ENCODE measurements around the gene CLK2. TPM values are rescaled to one million over a fixed set of nuclear protein-coding genes. Genes with fewer than 3 reads are reported as not detected.

Gene CLK2
- total RNA-seq, 1 donor from 2014 or later: 51.2 TPM

DNA sequence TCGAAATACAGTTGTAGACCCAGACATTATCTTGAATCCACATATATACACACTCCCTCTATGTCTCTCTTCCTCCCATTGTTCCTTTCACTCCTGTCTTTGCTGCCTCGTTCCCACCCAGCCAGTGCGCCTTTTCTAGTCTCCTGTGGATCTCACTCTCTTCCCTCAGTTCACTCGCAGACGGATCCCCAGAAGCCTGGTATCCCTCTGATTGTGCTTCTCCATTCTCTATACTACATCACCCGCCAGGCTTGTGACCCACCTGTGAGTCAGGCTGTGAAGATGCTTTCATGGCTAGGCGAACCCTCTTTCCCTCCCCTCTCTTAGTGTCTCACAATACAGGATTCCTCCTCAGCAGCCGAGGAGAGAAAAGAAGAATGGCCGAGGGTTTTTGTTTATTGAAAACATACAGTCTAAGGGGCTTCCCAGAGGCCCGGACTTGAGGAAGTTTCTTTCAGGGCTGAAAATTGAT lies 5.4 kb upstream of the CLK2 start:
- no peaks in the 10 kb centered on the region for H3K36me3 ChIP-seq
- H3K4me1 ChIP-seq: peaks cover 15% of the 10 kb centered on the region
- no peak overlapping the region for H3K4me3 ChIP-seq
- H3K9me3 ChIP-seq: no peaks in the 10 kb centered on the region
- H3K27me3 ChIP-seq: no peaks in the 10 kb centered on the region
- ATAC-seq (no peak), DNase-seq (no peak)
- H3K27ac ChIP-seq: no peak overlapping the region
- TF ChIP-seq, protein P1, sequence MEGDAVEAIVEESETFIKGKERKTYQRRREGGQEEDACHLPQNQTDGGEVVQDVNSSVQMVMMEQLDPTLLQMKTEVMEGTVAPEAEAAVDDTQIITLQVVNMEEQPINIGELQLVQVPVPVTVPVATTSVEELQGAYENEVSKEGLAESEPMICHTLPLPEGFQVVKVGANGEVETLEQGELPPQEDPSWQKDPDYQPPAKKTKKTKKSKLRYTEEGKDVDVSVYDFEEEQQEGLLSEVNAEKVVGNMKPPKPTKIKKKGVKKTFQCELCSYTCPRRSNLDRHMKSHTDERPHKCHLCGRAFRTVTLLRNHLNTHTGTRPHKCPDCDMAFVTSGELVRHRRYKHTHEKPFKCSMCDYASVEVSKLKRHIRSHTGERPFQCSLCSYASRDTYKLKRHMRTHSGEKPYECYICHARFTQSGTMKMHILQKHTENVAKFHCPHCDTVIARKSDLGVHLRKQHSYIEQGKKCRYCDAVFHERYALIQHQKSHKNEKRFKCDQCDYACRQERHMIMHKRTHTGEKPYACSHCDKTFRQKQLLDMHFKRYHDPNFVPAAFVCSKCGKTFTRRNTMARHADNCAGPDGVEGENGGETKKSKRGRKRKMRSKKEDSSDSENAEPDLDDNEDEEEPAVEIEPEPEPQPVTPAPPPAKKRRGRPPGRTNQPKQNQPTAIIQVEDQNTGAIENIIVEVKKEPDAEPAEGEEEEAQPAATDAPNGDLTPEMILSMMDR (IDR thresholded peaks at IDR 0.05): no peak
- intact Hi-C loops (cut with DNase I): no loop called here

DNA sequence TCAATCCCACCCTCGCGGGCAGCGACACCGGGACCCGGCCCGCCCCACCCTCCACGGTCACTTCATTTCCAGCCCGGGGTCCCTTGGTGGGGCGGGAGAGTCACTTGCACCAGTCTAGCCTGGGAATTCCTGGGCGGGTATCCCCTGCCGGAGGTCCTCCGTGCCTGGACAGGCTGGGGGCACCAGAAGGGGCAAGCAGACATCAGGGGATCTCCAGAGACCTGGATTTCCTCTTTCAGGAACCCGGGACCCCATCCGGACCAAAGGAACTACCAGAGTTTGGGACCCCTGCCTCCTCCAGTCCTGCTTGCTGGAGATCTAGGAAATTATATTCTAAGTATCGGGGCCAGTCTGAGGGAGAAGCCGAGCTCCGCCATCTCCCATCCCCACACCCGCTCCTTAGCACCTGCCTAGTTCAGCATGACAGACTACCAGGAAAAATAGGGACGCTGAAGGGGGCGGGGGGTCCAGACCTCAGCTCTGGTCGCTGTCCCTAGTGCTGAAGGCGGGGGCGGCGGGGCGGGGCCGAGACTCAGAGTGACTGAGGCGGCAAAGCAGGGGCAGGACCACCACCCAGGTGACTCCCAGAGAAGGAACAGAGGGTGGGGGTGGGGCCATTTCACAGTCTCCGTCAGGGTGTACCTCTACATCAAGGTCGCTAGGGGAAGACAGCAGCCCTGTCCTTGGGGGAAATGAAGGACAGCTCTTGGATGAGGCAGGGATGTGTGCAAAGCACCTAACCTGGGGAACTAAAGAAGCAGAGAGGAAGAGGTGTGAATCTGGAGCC lies 4.8 kb upstream of the CLK2 start:
- Histone ChIP-seq H3K9me3 (no peaks in the 10 kb centered on the region), H3K36me3 (no peaks in the 10 kb centered on the region), H3K27me3 (no peaks in the 10 kb centered on the region), H3K27ac (no peak overlapping the region), H3K4me1 (peaks cover 16% of the 10 kb centered on the region), H3K4me3 (peak overlapping the region; percentile 79)
- TF ChIP-seq, protein P1 (IDR thresholded peaks at IDR 0.05): peak; percentile 29
- DNase-seq: peak; percentile 79
- peak; percentile 2 for ATAC-seq
- intact Hi-C loops (cut with DNase I): no loop called here

DNA sequence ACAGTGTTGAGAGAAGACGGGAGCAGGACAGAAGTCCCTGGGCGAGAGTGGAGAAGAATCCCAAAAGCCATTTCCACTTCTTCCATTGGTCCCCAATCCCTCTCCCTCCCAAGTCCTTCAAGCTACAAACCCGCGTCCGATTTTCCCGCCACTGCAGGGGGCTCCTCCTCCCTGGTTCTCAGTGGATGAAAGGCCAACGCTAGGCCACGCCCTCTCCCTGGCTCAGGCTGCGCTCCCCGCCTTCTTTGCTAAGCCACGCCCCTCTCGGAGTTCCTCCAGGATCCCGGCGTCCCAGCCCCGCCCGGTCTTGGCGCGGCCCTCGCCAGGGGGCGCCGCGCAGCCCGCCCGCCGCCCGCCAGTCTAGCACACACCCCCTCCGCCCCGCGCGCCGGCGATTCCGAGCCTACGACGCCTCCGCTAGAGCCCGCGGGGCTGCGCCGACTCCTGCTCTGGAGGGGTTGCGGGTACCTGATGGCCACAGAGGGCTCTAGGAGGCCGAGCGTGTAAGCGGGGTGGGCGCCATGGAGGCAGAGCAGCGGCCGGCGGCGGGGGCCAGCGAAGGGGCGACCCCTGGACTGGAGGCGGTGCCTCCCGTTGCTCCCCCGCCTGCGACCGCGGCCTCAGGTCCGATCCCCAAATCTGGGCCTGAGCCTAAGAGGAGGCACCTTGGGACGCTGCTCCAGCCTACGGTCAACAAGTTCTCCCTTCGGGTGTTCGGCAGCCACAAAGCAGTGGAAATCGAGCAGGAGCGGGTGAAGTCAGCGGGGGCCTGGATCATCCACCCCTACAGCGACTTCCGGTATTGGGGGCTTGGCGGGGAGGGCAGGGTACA lies 4.0 kb upstream of the CLK2 start, which contains the start of gene HCN3:
Gene HCN3, plus strand, starts transcription at position 394 of the 832 bp plus-strand sequence. Its CDS starts 128 bp downstream, at position 522.
- TF ChIP-seq, protein P1 (IDR thresholded peaks at IDR 0.05): peak; percentile 73
- no peaks in the 10 kb centered on the region for H3K36me3 ChIP-seq
- ATAC-seq (peak; percentile 93), DNase-seq (peak; percentile 99)
- peak within 1 kb of the TSS; percentile 51 for H3K27ac ChIP-seq
- no peaks in the 10 kb centered on the region for H3K27me3 ChIP-seq
- intact Hi-C loops (cut with DNase I): no loop called here
- H3K4me3 ChIP-seq: peak within 1 kb of the TSS; percentile 79
- H3K4me1 ChIP-seq: peaks cover 18% of the 10 kb centered on the region
- no peaks in the 10 kb centered on the region for H3K9me3 ChIP-seq

DNA sequence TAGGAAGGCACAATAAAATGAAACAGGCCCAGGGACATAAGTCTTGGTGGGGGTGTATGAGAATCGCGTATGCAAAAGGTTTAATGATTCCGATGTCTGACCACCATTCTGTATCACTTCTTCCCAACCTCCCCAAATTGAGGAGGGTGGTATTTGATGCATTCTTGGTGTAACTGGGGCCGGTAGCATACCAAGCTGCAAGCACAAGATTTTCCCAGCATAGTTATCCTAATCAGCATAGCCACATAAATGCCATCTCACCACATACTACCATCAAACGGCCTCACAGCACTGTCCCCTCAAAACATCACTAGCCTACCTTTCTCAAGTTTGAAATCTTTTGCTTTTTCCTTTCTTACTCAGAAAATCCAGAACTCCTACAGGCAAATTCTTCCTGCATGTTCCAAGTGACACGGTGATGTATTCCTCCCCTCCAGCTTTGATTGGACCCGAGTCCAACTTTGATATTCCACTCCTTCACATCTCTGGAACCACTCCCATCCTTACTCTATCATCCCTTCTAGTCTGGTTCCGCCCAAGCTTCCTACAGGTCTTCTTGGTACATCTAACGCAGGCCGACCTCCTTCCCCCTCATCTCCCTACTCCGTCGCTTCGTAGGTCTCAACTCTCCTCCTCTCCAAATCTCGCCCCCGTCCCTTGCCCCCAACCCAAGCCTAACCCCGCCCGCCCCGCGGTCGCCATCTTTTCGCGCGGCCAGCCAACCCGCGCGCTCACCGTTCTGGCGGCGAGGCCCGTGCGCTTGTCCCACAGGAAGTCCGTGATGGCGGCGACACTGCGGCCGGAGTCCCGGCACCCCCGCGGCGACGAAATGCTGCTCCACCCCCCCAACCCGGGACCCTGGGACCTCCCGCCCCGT lies 600 bp downstream of the CLK2 start:
- intact Hi-C loops (cut with DNase I): no loop called here
- peak overlapping the region; percentile 90 for H3K27ac ChIP-seq
- no peaks in the 10 kb centered on the region for H3K27me3 ChIP-seq
- H3K9me3 ChIP-seq: no peaks in the 10 kb centered on the region
- DNase-seq: no peak
- peaks cover 38% of the 10 kb centered on the region for H3K36me3 ChIP-seq
- TF ChIP-seq, protein P1 (IDR thresholded peaks at IDR 0.05): no peak
- H3K4me1 ChIP-seq: peaks cover 20% of the 10 kb centered on the region
- peak overlapping the region; percentile 68 for H3K4me3 ChIP-seq
- ATAC-seq: peak; percentile 60

DNA sequence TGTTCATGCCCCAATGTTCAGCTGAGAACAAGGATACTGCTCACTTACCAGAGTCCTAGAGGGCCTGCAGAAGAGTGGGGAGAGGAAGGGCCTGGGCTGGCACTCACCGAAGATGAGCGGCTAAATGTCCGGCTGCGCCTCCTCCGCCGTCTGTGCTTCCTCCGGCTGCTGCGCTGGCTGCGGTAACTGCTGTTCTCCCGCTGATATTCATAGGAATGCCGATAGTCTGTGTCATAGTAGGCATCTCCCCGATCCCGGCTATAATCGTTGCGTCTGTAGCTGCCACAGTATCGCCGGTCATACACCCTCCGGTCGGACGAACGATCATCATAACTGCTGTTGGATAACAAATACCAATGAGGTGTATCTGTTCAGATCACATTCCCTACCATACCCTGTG lies 3.9 kb downstream of the CLK2 start:
- intact Hi-C loops (cut with DNase I): no loop called here
- no peaks in the 10 kb centered on the region for H3K27me3 ChIP-seq
- H3K27ac ChIP-seq: no peak overlapping the region
- DNase-seq: no peak
- peaks cover 71% of the 10 kb centered on the region for H3K36me3 ChIP-seq
- TF ChIP-seq, protein P1 (IDR thresholded peaks at IDR 0.05): no peak
- ATAC-seq: no peak
- H3K4me1 ChIP-seq: peaks cover 15% of the 10 kb centered on the region
- H3K9me3 ChIP-seq: no peaks in the 10 kb centered on the region
- H3K4me3 ChIP-seq: no peak overlapping the region
